CD4-positive, alpha-beta T cell treated with Interleukin-4 for 4 hours (primary cell): ENCODE measurements around the gene TRIM44.
"Not testable (repeated sequence)": the region's sequence is repeated elsewhere in the genome, so short reads cannot be mapped to it uniquely, and the experiment has no call there.

ENCODE experiments used
- DNase-seq: peaks from one replicate; pipeline ENCODE4 v3.0.0-alpha.2; 2020

Gene TRIM44

DNA sequence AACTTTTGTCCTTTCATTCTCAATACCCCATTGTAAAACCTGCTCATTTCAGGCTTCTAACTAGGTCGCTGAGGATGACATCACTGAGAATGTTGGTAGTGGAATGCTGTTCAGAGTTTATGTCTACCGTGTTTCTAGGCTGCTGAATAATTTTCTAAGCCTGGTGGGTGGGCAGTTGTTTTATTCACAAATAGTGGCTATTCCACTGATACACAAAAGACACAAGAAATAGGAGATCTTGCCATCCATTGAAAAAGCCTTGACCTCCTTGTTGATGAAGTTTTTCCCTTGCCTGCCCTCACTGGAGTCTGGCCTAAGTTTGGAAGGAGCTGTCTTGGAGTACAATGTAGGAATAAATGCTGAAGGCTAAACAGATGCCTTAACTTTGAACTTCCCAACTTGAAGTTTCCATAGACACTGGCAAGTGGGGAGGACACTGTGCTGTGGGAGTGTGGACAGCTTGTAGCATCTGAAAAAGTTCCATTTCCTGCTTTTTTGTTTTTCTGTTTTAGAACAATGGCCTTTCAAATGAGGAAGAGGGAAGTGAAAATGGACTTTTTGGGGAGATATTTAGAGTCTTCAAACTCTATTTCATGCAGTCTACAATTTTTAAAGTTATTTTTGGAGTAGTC lies 59.2 kb downstream of the TRIM44 start:
- DNase-seq, result no peak

DNA sequence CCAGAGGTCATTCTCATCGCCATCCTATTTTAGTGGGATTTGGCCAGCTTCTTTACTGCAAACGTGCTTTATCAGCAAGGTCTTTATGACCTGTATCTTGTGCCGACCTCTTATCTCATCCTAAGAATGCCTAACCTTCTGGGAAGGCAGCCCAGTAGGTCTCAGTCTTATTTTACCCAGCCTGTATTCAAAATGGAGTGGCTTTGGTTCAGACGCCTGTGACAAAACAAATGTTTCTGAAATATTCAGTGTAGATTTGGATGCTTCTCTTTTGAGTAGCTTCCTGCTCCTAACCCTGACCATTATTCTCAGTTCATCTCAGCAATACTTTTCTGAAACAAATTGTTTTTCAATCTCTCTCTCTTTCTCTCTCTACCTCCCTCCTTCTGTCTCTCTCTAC lies 60.1 kb downstream of the TRIM44 start:
- no peak for DNase-seq

DNA sequence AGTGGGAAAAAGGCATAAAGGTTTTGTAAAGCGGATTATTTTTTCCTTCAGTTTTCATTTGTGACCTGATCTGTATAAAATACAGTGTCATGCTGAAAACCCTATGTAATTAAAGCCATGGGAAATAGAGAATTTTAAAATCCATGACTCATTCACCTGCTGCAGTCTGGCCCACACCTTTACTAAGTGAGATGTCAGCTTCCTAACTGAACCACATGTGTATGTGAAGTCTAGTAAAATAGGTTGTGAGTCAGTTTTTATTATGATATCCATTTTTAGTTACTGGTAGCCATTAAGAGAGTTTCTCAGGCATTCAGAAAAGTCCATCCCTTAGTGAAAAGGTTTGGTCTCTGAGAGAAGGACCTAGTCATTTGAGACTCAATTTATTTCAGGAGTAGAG lies 60.9 kb downstream of the TRIM44 start:
- DNase-seq, result no peak

DNA sequence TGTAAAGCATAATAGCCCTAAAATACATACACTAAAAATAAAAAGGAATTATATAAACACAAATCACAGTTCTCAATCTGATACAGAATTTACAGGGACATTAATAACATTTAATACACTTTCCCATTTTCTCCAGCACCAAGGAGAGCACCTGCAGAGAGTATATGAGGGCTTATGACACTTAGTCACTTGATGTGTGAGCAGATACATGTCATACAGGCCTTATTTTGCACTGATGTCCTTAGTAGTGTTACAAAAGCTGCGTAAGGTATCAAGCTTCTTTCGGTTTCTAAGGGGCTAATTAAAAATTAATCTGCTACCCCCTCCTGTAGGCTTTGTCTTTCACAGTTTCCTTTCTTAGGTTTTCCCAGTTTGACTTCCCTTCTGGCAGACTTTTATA lies 61.3 kb downstream of the TRIM44 start:
- DNase-seq, result no peak

DNA sequence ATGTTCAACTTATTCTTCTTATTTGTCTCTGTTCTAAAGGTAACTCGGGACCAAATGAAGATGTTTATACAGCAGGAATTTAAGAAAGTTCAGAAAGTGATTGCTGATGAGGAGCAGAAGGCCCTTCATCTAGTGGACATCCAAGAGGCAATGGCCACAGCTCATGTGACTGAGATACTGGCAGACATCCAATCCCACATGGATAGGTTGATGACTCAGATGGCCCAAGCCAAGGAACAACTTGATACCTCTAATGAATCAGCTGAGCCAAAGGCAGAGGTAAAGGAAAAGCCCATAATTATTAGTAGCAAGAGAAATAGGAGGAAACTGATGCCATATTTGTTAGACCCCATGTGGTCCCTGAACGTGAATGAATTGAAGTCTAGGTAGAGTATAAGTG lies 63.3 kb downstream of the TRIM44 start:
- no peak for DNase-seq

DNA sequence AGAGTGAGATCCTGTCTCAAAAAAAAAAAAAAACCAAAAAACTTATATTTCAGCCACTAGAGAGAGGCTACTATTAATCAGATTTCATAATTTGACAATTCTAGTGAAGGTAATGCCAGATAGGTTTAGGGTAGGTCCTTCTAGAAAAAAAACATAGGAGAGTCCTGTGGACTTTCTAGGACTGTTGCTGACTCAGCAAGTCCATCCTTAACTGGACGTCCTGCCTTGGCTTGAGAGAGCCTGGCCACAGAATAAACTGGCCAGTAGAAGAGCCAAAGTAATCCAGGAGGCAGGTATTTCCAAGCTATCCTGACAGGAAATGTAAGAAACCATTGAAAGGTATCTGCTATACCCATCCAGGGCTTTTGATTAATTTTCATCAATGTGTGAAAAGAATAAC lies 64.6 kb downstream of the TRIM44 start:
- DNase-seq, result no peak

DNA sequence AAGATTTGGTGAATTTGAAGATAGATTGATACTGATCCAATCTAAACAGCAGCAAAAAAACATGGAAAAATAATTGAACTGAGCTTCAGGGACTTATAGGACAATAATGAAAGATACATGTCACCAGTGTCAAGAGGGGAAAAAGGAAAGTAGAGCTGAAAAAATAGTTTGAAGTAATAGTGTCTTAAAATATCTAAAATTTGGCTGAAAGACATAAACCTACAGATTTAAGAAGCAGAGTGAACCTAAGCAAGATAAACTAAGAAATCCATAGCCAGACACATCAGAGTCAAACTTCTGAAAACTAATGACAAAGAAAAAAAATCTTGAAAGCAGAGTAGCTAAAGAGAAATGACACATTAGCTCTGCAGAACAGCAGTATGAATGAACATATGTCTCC lies 67.7 kb downstream of the TRIM44 start:
- DNase-seq, result no peak

DNA sequence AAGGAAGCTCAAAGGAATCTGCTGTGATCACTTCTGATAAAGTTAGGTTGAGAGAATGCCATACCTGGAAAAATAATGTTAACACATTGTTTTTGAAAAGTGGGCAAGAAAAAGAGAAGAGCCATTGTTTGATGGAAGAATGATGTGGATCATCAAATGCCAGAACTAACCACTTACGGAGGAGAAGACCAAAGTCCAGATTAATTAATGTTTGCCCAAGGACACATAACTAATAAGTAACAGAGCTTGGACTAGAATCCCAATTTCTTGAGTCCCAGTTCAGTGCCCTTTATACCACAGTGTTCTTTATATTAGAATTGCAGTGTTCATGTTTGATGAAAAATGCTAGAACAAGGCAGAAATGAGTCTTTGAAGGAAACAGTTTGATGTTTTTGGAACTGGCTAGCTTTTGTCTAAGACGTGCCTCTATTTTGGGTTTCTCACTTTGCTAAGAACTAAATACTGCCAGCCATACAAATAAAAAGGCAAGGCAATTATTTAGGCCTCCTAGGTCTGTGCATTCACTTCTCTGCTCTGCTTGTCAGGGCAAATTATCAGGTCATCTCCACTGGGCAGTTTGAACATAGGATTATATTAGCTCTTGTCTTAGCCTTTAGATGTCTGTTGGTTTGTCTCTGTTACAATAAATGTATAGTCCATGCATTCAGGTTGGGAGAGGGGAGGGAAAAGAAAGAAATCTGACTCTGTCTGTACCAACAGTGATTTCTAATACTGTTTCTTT lies 72.3 kb downstream of the TRIM44 start:
- DNase-seq, result no peak

DNA sequence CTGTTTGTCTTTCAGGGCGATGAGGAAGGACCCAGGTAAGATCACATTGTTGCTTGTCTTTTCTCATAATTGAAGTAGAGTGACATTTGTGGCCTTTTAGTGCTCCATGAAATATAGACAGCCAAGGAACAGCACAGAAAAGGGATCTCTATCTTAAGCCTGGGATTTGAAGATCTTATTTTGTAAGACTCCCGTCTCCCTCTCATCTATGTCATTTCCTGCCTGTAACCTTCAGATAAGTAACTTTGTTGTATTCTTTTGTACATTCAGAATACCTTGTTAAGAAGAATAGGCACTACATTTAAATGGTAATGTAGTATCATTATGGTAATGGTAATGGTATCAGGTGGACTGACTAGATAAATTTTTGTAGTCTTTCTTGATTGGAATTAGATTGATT lies 72.8 kb downstream of the TRIM44 start:
- DNase-seq, result no peak

DNA sequence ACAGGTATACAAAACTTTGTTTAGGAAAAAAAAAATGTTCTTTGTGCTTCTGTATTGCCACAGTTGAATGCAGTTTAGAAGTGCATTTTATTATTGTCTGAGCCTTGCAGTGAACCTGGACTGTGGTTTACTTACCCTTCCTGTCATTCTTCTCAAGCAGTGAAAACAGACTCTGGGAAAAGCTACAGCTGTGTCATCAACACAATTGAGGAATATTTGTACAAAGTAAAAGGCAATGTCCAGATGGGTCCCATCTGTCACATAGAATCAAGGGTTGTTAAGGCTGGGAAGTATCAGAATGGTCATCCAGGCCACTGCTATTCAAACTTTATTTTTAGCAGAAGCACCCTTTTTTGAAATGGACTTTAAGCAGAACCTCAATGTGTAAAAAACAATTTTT lies 73.3 kb downstream of the TRIM44 start:
- no peak for DNase-seq

DNA sequence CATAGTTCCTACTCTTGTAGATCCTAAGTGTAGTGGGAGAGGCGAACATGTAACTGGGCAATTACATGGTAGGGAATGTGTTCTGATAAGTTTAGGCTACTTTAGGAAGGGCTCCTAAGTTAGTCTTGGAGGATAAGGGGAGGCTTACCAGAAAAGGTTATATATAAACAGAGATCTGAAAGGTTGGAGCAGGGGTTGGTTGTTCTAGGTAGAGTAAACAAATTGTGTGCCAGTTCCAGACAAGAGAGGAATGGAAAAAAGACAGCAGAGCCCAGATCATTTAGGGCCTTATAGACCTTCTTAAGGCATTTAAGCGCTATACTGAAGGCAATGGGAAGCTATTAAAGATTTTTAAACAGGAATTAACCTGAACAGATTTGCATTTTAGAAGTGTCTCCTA lies 74.4 kb downstream of the TRIM44 start:
- DNase-seq, result no peak

DNA sequence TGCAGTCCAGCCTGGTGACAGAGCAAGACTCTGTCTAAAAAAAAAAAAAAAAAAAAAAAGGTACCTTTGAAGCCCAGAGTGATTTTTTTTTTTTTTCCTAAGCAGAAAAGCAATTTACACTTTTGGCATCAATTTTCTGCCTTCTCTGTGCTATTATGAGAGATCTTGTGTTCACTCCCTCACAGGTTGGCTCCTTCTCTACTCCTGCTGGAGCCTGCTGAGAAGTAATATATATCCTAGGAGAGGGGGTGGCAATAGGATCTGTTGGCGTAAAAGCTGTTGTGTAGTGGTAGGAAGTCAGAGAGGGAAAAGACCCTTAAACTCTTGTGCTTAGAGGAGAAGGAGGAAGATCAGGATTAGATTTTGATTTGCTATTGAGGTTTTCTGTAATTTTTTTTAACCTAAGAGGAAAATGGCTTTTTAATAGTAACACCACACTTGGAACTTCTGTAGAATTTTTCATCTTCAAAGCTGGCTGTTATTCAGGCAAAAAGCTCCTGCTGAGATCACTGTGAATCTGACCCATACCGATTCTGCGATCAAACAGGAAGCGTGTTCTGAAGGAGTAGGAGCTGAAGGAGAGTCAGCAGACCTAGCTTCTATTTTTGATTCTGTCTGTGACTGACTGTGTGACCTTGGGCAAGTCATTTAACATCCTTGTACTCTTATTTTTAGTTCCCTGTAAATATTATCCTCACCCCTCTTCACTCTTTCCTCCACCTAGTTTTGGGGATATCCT lies 77.7 kb downstream of the TRIM44 start:
- DNase-seq, result no peak

DNA sequence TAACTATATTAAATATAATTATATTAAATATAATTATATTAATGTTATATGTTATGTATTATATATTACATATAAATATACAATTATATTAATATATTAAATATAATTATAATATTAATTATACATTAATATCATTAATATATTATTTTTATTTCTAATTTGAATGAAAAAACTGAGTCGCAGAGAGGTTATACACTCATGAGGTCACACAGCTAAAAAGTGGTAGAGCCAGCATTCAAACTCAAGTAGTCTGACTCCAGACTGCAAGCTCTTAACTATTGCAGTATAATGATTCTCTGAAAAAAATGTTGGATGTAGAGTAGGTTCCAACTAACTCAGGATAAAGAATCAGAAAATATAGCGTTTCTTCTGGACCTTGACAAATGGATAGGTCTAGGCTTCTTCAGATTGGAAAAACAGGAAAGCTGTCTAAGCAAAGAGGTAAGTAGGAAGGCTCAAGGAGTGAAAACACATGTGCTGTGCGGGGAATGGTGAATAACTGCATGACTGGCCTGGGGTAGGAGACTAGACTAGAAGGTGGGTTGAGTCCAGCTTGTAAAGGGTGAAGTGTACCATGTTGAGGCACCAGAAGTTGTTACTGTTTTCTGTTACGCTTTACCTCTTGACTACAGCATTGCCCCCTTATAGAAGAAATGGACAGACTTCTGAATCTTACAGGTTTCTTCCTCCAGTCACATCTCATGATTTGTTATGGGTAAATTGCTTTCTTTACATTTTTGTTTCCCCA lies 80.3 kb downstream of the TRIM44 start:
- no peak for DNase-seq

DNA sequence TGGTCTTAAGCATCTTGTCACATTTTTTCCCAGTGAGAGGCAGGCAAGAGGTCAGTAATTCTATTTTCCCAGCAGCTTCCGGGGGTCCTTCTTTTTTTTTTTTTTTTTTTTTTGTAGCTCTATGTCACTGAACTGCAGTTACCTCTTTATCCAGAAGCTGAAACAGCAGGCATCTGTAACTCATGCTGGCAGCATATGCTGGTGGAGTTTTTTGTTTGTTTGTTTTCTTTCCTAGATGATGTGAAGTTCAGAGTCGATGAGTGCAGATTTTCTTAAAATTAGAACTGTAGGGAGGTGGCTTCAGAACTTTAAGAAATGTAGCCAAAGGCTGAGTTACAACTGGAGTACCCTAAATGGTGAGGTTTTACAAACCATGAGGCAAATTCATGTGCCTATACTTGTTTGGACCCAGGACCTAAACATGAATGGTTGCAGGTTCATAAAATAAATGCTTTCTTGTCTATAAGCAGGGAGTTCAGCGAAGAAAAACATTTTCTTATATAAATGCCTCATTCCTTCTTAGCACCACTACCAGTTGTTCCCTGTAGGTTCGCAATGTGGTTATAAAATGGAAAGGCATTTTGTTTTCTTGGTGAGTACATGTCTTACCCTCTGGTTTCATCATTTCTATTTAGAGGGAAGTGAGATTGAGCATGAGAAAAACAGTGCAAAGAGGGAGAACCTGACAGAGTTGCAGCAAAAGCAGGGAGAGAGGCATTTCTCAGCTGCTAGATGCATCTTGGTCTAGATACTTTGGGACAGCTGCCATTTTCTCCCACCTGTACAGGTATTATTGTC lies 84.0 kb downstream of the TRIM44 start:
- no peak for DNase-seq

DNA sequence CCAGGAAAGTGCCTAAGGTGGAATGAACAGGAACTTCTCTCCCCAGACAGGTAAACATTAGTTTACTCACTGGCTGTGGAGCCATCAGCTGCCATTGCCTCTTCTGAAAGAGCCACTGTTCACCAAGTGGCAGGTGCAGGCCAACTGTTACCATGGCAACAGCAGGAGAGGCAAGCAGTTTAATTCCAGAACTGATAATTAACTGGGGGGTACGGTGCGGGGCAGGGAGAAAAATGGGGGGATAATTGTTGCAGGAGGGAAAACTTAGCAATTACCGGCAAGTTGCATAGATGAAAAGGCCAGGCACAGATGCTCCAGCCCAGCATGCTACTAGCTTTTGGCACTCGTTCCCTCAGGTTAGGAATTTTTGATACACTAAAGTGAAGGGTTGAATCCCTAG lies 85.1 kb downstream of the TRIM44 start:
- DNase-seq, result no peak

DNA sequence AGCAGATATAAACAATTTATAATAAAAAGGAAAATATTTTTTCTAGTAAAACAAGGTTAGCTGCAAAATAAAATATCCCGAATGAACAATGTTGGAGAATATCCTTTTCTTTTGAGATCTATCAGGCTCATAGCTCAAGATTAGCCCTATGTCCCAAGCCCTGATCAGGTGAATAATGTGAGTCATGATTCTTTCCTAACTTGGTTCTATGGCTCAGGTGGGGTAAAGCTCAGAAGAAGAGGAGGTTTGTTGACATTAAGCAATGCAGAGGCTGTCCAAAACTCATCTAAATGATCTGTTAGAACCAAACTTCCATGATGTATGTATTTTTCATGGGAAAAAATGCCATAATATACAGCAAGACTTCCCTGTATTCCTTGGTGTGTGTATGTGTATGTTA lies 86.1 kb downstream of the TRIM44 start:
- no peak for DNase-seq

DNA sequence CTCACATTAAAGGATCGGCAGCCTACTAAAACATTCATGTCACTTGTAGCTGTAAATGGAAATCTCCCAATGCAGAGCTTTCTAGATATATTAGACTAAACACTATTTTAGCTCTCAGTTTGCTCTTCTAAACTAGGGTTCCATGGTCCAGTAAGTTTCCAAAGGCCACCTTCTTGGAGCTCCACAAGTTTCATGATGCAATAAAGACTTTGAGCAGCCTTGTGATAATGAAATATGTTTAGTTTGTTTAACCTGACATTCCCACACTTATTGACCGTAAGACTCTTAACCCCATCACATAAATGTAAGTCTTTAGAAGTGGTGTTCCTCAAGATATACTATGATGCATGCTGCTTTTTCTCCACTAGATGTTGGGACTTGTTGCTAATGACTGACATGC lies 87.7 kb downstream of the TRIM44 start:
- no peak for DNase-seq

DNA sequence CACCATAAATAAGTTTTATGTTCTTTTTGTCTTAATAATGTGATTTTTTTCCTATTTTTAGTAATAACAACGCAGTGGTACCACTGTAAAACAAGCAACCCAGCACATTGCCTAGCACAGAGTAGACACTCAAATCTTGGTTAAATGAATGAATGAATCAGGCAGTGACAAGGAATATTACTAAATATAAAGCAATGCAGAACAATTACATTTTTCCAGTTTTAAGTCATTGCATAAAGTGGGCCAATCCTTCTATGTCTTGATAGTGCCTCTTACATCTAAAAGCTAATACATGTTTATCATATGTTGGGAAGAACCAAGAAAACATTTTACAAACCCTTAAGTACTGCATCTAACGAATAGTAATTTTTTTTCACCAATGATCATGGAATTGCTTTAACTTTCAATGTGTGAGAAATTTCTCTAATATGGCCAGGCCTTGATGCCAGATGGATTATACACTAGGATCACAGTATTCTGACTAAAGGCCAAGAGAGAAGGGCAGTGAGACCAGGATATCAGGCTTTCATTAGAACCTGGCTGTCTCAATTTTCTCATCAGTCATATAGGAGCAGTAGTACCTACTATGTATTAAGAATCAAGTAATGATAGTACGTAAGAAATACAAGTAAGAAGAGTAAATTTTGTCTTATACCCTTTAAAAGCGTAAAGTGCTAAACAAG lies 88.5 kb downstream of the TRIM44 start:
- no peak for DNase-seq

DNA sequence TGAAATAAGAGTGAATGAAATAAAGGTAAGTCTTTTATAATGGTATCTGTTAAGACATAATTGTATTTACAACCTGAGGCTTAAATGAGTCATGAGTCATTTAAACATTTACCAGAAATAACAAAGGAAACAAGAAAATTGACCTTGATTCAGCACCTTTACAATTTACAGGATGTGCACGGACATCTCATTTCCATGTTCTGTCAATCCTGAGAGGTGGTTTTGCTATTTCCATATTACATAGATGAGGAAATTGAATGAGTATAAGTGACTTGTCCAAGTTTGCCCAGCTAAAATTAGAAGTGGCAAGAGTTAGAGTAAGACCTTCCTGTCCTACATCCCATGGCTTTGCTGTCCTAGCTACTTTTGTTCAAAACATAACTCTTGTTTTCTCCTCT lies 89.1 kb downstream of the TRIM44 start:
- no peak for DNase-seq

DNA sequence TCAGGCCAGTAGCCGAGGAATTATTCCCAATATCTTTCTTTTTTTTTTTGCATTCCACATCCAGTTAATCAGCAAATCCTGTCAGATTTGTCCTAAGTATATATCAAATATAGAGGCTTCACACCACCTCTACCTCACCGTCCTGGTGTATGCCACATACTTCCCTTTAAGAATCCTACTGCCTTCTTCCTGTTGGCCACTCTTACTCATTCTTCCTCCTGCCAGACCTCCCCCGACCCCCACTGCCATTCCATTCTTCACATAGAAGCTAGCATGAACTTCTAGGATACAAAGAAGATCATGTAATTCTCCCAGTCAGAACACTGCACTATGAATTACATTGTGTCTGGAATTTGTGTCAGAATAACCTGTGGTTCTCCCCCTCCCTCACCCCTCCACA lies 89.5 kb downstream of the TRIM44 start:
- DNase-seq, result no peak

DNA sequence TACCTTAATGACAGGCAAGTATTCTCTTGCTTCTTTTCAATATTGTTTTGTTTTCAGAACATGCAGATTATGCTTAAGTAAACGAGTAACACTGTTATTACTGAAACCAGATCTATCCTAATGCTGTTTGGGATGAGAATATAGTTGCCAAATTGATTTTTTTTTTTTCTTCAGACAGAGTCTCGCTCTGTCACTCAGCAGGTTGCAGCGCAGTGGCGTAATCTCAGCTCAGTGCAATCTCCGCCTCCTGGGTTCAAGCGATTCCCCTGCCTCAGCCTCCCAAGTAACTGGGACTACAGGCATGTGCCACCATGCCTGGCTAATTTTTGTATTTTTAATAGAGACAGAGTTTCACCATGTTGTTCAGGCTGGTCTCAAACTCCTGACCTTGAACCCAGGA lies 91.0 kb downstream of the TRIM44 start:
- DNase-seq, result not testable (repeated sequence)

DNA sequence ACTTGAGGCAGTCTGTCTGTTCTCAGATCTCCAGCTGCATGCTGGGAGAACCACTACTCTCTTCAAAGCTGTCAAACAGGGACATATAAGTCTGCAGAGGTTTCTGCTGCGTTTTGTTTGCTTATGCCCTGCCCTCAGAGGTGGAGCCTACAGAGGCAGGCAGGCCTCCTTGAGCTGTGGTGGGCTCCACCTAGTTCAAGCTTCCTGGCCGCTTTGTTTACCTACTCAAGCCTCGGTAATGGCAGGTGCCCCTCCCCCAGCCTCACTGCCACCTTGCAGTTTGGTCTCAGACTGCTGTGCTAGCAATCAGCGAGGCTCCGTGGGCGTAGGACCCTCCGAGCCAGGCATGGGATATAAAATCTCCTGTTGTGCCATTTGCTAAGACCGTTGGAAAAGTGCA lies 97.4 kb downstream of the TRIM44 start:
- DNase-seq, result not testable (repeated sequence)
